Fibroblast of skin of left quadriceps (primary cell): ENCODE measurements around the gene TIMM13.
"Not testable (repeated sequence)": the region's sequence is repeated elsewhere in the genome, so short reads cannot be mapped to it uniquely, and the experiment has no call there.

Source experiments
- DNase-seq, 2 experiments: peaks; one replicate each; pipeline ENCODE4 v3.0.0-alpha.2; 2013; ENCODE audit warnings: low read depth in 2 of 2

The TIMM13 gene

GRCh38 chr19:2427429-2428320 lies at the start of gene TIMM13:
TSS of gene TIMM13 (minus strand) at chr19:2427586. CDS start at chr19:2427533, 53 bp downstream.
- peak; percentile 89 to 90 for DNase-seq

- no peak for DNase-seq
Measured at GRCh38 chr19:2476451-2477140, 49.2 kb upstream of the TIMM13 start.

- peak; percentile 97 for DNase-seq
Measured at GRCh38 chr19:2475702-2476450, 48.5 kb upstream of the TIMM13 start, which contains the start of gene GADD45B. TSS of gene GADD45B (plus strand) at chr19:2476127. CDS start at chr19:2476359, 232 bp downstream.

GRCh38 chr19:2475018-2475701 lies 47.8 kb upstream of the TIMM13 start:
- DNase-seq, result no peak

GRCh38 chr19:2474232-2475017 lies 47.0 kb upstream of the TIMM13 start:
- DNase-seq, result peak; percentile 76 to 77

GRCh38 chr19:2469915-2470200 lies 42.5 kb upstream of the TIMM13 start:
- not testable (repeated sequence) for DNase-seq

GRCh38 chr19:2469102-2469914 lies 41.9 kb upstream of the TIMM13 start:
- peak in 1 of 2 experiments; percentile 72 for DNase-seq

GRCh38 chr19:2468596-2468995 lies 41.2 kb upstream of the TIMM13 start:
- DNase-seq, result no peak

GRCh38 chr19:2464389-2464788 lies 37.0 kb upstream of the TIMM13 start:
- DNase-seq, result no peak

GRCh38 chr19:2463694-2464093 lies 36.3 kb upstream of the TIMM13 start:
- not testable (repeated sequence) for DNase-seq

GRCh38 chr19:2462635-2463421 lies 35.4 kb upstream of the TIMM13 start:
- DNase-seq, result peak; percentile 97 to 98

- DNase-seq, result no peak
Measured at GRCh38 chr19:2461751-2462634, 34.6 kb upstream of the TIMM13 start.

- no peak for DNase-seq
Measured at GRCh38 chr19:2460245-2460644, 32.9 kb upstream of the TIMM13 start.

- not testable (repeated sequence) for DNase-seq
Measured at GRCh38 chr19:2458776-2459175, 31.4 kb upstream of the TIMM13 start.

- no peak for DNase-seq
Measured at GRCh38 chr19:2458054-2458453, 30.7 kb upstream of the TIMM13 start.

GRCh38 chr19:2457394-2458037 lies 30.1 kb upstream of the TIMM13 start:
- DNase-seq, result no peak

- DNase-seq, result no peak
Measured at GRCh38 chr19:2455851-2456570, 28.6 kb upstream of the TIMM13 start.
